K562 treated with DMSO at 1 percent for 4 hours (cell line): ENCODE data around the gene PTTG1IP. TPM values are rescaled to one million over a fixed set of nuclear protein-coding genes. Genes with fewer than 3 reads are reported as not detected.

ENCODE experiments used
- total RNA-seq: library from RNA; unstranded; fragments of 300-600 nt; gene quantifications from 2 replicates; pipeline ENCODE4 v1.2.3, GENCODE V29; 2022; ENCODE audit not compliant: insufficient read depth

PTTG1IP gene, protein sequence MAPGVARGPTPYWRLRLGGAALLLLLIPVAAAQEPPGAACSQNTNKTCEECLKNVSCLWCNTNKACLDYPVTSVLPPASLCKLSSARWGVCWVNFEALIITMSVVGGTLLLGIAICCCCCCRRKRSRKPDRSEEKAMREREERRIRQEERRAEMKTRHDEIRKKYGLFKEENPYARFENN
- 141 and 163 TPM in 2 replicates for total RNA-seq

DNA sequence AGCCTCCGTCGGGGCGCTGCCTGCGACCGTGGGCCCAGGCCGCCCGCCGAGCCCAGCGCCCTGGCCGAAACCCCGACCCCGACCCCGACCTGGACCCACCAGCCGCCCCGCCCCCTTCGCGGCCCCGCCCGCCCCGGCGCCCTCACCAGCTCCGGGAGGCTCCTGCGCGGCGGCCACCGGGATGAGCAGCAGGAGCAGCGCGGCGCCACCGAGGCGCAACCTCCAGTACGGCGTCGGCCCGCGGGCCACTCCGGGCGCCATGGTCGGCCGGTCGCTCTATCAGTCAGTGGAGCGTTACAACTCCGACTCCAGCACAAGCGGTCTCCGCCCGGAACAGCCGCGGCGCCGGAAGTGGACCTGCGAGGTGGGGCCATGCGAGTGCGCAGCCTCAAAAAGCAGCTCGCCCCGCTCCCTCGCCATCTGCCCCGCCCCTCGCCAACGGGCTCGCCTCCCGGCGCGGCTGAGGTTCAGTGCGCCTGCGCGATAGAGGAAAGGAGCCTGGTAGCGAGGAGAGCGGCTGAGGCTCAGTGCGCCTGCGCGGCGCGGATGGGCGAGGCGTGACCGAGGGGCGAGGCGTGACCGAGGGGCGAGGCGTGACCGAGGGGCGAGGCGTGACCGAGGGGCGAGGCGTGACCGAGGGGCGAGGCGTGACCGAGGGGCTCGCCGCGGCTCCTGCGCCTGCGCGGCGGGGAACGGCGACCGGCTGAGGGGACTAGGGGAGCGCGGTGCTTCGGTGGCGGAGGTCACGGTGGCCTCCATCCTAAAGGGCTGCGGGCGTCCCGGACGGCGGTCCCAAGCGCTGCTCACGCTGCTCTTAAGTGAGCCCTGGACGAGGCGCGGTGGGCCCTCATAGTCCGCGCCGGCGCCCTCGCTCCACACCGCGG, at the start of gene PTTG1IP:
PTTG1IP (minus strand) TSS at position 335 of the 884 bp plus-strand sequence; CDS start at position 261, 74 bp downstream.

DNA sequence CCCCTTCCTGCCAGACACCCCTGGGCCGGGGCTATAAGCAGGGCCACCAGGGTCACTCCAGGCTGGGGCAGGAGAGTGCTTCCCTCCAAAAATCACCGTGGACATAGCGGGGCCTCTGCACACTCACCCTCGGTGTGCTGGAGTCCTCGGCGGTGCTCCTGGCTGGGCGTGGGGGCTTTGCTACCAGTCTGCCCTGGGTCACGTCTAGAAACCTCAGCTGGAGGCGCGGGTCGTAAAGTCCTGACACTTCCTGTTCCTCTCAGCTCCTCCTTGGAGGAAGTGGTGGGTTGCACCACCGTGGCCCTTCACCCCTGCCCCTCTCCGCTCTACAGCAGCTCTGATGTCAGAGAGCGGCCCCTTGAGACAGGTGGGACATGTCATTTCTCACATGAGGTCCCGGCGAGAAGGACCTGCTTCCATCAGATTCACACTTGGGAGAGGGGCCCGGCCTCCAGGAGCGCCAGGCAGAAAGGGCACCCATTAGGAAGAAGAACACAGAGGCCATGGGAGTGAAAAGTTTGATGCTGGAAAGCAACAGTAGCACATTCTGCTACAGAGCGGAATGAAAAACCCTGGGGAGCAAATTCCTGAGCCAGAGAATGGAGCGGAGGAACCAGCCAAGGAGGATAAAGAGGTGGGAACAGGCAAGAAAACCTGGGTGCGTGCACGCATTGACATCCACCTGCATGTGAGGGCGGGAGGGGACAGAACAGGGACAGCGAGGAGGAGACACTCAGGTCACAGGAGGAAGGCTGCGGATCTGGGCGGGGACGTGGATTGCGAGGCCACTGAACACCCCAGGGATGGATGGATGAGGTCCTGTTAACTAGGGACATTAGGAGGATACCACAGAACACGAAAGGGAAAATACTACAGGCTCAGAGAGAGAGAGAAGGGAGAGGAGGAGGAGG, 47.5 kb upstream of the PTTG1IP start, which contains the start of gene ITGB2:
ITGB2 (minus strand) TSS at position 206 of the 911 bp plus-strand sequence. CDS start 10,117 bp downstream, outside the sequence.

DNA sequence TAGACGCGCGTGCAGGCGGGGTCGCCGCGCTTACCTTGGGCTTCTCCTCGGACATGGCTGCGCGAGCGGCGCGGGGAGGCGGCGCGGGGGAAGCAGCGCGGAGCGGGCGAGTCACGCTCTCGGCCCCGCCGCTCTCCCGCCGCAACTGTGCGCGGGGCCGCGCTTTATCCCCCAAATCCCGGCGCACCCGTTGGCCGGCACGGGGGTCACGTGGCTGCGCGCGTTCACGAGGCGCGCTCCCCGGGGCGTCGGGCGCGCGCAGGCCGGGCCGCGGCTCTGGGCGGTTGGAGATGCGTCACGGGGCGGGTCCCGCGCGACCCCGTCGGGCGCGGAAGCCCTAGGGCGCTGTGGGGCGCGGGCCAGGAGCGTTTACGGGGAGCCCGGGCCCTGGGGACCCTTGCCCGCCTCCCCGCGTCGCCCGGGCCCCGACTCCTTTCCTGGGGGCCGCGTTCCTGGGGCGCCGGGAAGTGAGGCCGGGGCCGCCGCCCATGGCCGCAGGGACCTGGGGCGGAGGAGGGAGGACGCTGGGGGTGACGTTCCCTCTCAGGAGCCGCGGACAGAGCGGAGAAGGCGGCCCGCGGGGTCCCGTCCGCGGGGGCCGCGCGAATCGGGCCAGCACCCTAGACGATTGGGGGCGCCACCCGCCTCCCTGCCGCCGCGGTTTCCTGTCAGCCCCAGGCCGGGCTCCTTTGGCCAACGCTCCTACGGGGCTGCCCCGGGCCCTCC, 55.4 kb downstream of the PTTG1IP start, which contains the start of gene SUMO3:
SUMO3 (minus strand) TSS at position 149 of the 726 bp plus-strand sequence; CDS start at position 55, 94 bp downstream.

DNA sequence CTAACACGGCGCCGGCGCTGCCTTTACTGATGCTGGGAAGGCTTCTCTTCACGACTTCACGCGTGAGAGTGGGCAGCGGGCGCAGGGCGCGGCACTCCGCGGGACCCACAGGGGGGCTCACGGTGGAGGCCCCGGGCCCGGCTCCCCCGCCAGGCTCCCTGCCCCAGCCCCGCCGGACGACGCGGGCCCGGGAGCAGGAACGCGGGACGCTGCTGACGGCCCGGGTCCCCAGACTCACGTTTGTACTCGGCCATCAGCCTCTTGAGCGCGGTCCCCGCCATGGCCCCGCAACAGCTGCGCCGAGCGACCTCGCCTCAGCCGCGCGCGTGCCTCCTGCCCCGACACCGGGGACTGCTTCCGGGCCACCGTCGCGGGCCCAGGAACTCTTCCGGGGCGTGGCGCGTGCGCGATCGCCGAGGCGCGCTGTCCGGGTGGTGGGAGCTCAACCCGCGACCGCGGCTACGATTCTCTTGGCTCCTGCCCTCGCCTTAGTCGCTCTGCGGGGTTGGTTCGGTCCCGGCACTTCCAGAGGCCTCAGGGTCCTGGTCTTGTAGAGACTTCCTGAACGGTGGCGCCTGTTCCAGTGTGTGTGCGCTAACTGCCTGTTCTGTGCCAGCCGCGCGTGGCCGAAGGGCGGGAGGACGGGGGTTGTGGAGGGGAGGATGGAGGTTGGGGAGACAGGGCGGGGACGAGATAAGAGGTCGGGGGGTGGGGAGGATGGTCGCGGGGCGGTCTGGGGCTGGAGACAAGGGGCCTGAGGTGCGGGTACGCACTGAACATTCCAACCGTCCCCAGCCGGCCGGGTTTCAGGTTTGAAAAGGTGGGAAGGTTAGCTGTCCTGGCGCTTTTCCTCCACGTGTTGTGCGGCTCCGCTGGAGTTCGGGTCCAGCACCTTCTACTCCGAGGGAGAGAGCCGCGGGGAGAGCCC, 71.8 kb downstream of the PTTG1IP start, which contains the start of gene UBE2G2:
UBE2G2 (minus strand) TSS at position 353 of the 928 bp plus-strand sequence; CDS start at position 281, 72 bp downstream.

Other genes starting within 250 kb of the PTTG1IP start
- not detected in 2 replicates for gene KRTAP10-9, start 246.6 kb downstream of the PTTG1IP start, total RNA-seq
- not detected in 2 replicates for gene KRTAP10-10, start 236.3 kb downstream of the PTTG1IP start, total RNA-seq
- not detected in 2 replicates for gene KRTAP10-11, start 227.3 kb downstream of the PTTG1IP start, total RNA-seq
- gene KRTAP12-4, start 219.0 kb downstream of the PTTG1IP start, total RNA-seq, result not detected in 2 replicates
- not detected in 2 replicates for gene KRTAP12-3, start 215.8 kb downstream of the PTTG1IP start, total RNA-seq
- not detected in 2 replicates for gene KRTAP12-2, start 206.8 kb downstream of the PTTG1IP start, total RNA-seq
- gene KRTAP12-1, start 191.5 kb downstream of the PTTG1IP start, total RNA-seq, result not detected in 2 replicates
- not detected in 2 replicates for gene KRTAP10-12, start 176.5 kb downstream of the PTTG1IP start, total RNA-seq
- not detected in 2 replicates for gene TSPEAR, start 162.1 kb downstream of the PTTG1IP start, total RNA-seq
- 47.5 and 77.0 TPM in 2 replicates for gene UBE2G2, start 71.9 kb downstream of the PTTG1IP start, total RNA-seq
- gene SUMO3, start 55.6 kb downstream of the PTTG1IP start, total RNA-seq, result 106 and 115 TPM in 2 replicates
- gene ITGB2, start 47.2 kb upstream of the PTTG1IP start, total RNA-seq, result 1.2 and 1.3 TPM in 2 replicates
- gene SLX9, start 66.3 kb upstream of the PTTG1IP start, total RNA-seq, result 36.6 and 38.4 TPM in 2 replicates
- 2.1 and 3.5 TPM in 2 replicates for gene ADARB1, start 200.9 kb upstream of the PTTG1IP start, total RNA-seq